GM18526 (cell line): ENCODE results near the gene TRAF2.
A peak's percentile ranks its signal among the peaks of the same experiment; 100 is the strongest.

Experiments used
- POLR2A ChIP-seq: IDR thresholded peaks from 3 replicates; pipeline ENCODE4 v1.6.1; 2011; ENCODE audit not compliant: insufficient read length; ENCODE audit errors: extremely low read depth

Gene TRAF2

GRCh38 chr9:136945333-136946227 lies 59.3 kb downstream of the TRAF2 start:
- TF ChIP-seq POLR2A: no peak

DNA sequence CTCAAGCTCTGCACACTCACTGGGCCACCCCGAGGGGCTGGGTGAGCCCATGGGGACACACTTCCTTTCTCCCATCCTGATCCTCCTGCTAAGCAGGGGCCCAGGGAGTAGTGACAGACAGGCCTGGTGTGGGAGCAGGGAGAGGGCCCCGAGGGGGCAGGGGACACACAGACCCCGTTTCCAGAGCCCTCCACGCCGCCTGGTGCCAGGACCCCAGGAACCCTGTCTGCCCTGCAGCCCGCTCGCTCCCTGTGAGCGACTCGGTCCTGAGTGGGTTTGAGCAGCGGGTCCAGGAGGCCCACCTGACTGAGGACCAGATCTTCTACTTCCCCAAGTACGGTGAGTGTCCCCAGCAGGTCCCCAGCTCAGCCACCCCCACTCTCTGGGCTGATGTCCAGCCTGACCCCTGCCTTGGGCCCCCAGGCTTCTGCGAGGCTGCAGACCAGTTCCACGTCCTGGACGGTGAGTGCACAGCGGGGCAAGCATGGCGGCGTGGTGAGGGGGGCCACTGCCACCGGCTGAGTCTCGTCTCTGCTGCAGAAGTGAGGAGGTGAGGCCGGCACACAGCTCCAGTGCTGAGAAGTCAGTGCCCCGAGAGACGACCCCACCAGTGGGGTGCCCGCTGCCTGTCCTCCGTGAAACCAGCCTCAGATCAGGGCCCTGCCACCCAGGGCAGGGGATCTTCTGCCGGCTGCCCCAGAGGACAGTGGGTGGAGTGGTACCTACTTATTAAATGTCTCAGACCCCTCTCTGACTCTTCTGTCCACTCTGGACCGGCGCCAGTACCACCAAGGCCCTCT lies 60.1 kb downstream of the TRAF2 start:
- no peak for TF ChIP-seq POLR2A

DNA sequence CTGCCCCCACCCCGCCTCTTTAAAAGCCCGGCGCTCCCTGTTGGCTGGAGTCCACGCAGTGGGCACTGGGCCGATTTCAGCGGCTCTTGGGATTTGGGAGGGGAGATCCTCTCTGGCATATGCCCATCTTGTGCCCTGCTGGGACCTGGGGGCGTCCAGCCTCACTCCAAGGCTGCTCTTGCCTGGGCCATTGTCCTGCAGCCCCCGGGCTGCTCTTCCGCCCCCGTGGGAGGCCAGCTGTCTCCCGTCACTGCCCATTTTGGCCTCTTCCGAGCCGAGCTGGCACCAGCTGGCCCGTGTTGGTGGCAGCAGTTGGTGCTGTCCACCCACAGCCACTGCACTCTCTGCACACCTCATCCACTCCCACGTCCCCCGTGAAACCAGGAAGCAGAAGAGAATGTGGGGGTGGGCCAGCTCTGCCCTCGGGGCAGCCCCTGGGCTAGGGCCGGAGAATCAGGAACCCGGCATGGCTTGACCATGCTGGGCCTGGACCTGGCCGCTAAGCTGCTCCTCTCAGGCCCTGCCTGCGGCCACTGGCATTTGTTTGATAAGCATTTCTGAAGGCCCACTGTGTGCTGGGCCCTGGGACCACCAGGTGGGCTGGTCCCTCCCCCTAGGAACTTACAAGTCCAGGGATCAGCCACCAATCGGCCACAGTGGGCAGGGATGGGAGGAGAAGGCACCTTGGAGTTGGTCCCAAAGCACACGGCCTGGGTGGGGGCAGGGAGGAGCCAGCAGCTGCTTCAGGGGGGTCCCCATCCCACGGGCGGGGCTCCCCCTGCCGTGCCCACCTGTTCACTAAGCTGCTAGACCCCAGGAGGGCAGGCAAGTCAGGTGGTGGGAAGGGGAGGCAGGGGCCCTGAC lies 60.9 kb downstream of the TRAF2 start:
- no peak for TF ChIP-seq POLR2A

- no peak for TF ChIP-seq POLR2A
Observed at GRCh38 chr9:136947955-136948510, 61.7 kb downstream of the TRAF2 start.

DNA sequence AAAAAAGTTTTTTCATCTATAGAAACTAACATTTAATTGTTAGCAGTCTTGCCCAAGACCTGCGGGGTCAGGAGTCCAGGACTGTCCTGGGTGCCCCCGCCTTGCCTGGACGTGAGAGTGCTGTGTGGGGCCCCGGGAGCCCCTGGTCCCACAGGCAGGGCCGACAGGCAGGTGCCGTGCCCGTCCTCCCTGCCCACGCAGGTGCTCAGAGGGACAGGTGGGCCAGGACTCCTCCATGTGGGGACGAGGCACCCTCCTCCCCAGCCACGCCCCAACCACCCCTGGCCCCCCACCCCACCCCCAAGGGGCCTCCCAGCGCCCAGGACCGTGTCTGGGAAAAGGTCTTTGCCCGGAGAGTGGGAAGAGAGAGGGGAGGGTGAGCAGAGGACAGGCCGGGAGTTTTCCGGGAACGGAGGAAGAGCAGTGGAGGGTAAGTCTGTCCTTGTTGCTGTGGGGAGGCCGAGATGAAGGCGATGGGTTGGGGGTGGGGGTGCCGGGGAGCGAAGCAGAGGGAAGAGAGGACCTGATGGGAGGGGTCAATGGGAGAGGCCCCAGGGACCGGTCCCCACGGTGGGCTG lies 63.0 kb downstream of the TRAF2 start:
- no peak for TF ChIP-seq POLR2A

- peak; percentile 73 for TF ChIP-seq POLR2A
Observed at GRCh38 chr9:136949817-136950655, 63.7 kb downstream of the TRAF2 start.

DNA sequence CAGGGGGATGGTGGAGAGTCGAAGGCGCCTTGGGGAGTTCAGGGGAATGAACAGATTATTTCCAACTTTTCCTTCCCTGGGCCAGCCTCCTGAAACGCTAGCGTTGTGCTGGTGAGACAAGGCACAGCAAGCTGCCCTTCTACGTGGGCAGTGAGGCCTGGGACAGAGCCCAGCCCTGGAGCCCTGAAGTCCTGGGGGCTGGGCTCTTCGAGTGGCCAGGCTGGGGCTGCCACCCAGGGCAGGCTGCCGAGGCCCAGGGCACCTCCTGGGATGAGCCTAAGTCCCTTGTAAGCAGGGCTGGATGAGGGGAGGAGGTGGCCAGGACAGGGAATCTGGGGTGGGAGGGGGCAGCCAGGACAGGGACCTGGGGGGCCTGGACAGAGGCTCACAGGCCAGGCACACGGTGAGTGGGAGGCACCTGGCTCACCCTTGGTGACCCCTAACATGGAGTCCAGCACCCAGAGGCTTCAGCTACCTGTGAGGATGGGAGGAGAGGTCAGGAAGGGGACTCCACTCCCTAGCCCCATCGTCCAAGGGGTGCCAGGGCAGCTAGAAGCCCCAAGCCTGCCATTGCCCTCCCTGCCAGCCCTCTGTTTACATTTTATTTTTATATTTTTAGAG lies 64.5 kb downstream of the TRAF2 start:
- no peak for TF ChIP-seq POLR2A

- no peak for TF ChIP-seq POLR2A
Observed at GRCh38 chr9:136951541-136952320, 65.4 kb downstream of the TRAF2 start, which contains the start of gene LCN12. LCN12 (plus strand) TSS chr9:136952273; CDS start chr9:136952328, 55 bp downstream.

GRCh38 chr9:136952321-136952850 lies 66.1 kb downstream of the TRAF2 start:
- TF ChIP-seq POLR2A: no peak

DNA sequence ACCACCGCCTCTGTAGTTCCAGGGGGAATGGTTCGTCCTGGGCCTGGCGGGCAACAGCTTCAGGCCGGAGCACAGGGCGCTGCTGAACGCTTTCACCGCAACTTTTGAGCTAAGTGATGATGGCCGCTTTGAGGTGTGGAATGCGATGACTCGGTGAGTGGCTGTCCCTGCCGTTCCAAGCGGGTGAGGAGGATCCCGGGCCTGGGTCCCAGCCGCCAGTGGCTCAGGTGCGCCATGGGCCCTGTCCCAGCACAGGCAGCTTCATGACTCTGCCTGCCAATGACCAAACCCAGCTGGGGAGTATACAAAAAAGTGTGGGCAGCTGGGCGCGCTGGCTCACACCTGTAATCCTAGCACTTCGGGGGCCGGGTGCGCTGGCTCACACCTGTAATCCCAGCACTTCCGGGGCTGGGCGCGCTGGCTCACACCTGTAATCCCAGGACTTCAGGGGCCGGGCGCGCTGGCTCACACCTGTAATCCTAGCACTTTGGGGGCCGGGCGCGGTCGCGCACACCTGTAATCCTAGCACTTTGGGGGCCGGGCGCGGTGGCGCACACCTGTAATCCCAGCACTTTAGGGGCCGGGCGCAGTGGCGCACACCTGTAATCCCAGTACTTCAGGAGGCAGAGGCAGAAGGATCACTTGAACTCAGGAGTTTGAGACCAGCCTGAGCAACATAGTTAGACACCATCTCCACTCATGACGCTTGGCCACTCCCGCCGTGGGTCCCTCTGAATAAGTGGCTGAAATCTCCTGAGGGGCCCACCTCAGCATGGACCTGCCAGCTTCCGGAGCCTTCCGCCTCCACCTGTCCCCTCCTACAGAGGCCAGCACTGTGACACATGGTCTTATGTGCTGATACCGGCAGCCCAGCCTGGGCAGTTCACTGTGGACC lies 66.8 kb downstream of the TRAF2 start:
- TF ChIP-seq POLR2A: no peak

DNA sequence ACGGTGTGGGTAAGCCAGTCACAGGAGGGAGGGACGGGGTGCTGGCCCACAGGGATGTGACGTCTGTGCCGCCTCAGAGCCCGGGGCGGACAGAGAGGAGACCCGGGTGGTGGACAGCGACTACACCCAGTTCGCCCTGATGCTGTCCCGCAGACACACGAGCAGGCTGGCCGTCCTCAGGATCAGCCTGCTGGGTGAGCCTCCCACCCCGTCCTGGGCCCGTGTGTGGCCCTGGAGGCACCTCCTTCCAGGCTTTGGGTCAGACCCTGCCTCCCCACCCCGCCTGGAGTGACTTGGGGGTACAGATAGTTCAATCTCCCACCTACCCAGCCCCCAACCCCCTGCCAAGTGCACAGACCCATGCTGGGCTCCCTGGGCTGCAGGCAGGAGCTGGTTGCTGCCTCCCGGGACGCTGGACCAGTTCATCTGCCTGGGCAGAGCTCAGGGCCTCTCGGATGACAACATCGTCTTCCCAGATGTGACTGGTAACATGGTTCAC lies 67.5 kb downstream of the TRAF2 start:
- TF ChIP-seq POLR2A: no peak
